ENCODE results near the gene BAMBI.

The BAMBI gene

DNA sequence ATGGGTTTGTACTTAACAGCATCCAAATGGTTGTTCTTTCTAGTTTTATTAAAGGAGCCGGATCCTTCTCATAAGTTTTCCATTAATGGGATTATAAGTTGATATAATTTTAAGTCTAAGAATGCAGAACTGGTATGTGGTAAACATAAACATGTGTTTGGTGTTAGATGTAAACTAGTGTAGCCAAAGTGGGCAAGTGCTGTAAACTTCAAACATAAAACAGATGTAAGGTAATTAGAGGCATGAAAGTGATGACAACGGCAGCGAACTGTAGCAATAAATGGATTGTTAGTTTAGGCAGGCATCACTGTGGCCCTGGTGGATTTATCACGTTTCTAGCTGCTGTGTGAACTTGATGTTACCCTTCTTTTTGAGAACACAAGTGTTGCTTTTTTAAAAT is 37.9 kb downstream of the BAMBI start:
- H3K4me3 ChIP-seq (ENCODE audit: low read length) = no peak overlapping the region
- TF ChIP-seq, protein P1, sequence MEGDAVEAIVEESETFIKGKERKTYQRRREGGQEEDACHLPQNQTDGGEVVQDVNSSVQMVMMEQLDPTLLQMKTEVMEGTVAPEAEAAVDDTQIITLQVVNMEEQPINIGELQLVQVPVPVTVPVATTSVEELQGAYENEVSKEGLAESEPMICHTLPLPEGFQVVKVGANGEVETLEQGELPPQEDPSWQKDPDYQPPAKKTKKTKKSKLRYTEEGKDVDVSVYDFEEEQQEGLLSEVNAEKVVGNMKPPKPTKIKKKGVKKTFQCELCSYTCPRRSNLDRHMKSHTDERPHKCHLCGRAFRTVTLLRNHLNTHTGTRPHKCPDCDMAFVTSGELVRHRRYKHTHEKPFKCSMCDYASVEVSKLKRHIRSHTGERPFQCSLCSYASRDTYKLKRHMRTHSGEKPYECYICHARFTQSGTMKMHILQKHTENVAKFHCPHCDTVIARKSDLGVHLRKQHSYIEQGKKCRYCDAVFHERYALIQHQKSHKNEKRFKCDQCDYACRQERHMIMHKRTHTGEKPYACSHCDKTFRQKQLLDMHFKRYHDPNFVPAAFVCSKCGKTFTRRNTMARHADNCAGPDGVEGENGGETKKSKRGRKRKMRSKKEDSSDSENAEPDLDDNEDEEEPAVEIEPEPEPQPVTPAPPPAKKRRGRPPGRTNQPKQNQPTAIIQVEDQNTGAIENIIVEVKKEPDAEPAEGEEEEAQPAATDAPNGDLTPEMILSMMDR (IDR thresholded peaks at IDR 0.05; ENCODE audit: insufficient read depth, low read depth, low read length, missing control alignments) = no peak
- no peak for DNase-seq (ENCODE audit: low read depth)

DNA sequence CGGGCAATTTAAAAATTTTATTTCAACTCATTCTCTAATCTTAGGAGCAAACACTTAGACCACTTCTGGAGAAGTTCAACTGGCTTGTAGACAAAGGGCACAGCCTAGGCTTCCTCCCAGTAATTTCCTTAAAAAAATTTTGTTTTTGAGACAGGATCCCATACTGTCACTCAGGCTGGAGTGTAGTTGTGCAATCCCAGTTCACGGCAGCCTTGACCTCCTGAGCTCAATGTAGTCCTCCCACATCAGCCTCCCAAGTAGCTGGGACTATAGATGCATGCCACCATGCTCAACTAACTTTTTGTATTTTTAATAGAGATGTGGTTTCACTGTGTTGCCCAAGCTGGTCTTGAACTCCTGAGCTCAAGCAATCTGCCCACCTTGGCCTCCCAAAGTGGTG is 38.4 kb downstream of the BAMBI start:
- TF ChIP-seq, protein P1 (IDR thresholded peaks at IDR 0.05; ENCODE audit: insufficient read depth, low read depth, low read length, missing control alignments) = no peak
- DNase-seq (ENCODE audit: low read depth) = no peak
- no peak overlapping the region for H3K4me3 ChIP-seq (ENCODE audit: low read length)

DNA sequence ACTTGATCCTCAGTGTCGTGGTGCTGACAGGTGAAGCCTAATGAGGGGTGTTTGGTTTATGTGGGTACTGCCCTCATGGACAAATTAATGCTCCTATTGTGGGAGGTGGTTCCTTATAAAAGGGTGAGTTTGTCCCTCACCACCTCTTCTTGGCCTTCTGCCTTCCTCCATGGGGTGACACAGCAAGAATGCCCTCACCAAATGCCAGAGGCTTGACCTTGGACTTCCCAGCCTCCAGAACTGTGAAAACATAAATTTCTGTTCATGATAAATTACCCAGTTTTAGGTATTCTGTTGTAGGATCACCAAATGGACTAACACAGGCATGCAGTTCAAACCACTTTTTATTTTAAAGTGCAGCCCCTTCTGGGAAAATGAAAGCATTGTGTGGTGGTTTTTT is 39.4 kb downstream of the BAMBI start:
- TF ChIP-seq, protein P1 (IDR thresholded peaks at IDR 0.05; ENCODE audit: insufficient read depth, low read depth, low read length, missing control alignments) = no peak
- no peak for DNase-seq (ENCODE audit: low read depth)
- no peak overlapping the region for H3K4me3 ChIP-seq (ENCODE audit: low read length)

DNA sequence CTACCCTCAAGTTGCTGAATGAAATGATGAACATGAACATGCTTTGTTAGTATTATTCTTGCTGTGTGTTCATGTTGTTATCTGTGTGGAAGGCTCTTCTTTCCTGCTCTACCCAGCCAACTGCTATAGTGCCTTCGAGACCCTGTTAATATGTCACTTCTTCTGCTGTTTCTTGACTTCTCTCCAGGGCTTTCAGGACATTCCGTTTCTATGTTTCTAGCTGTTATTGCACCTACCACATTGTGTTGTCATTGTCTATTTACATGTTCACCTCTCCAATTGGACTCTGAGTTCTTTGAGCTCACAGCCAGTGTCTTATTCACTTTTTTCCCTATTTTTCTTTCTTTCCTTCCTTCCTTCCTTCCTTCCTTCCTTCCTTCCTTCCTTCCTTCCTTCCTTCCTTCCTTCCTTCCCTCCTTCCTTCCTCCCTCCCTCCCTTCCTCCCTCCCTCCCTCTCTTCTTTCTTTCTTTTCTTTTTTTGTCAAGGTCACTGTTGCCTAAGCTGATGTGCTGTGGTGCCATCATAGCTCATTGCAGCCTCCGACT is 40.4 kb downstream of the BAMBI start:
- no peak for DNase-seq (ENCODE audit: low read depth)
- no peak overlapping the region for H3K4me3 ChIP-seq (ENCODE audit: low read length)
- TF ChIP-seq, protein P1 (IDR thresholded peaks at IDR 0.05; ENCODE audit: insufficient read depth, low read depth, low read length, missing control alignments) = no peak

DNA sequence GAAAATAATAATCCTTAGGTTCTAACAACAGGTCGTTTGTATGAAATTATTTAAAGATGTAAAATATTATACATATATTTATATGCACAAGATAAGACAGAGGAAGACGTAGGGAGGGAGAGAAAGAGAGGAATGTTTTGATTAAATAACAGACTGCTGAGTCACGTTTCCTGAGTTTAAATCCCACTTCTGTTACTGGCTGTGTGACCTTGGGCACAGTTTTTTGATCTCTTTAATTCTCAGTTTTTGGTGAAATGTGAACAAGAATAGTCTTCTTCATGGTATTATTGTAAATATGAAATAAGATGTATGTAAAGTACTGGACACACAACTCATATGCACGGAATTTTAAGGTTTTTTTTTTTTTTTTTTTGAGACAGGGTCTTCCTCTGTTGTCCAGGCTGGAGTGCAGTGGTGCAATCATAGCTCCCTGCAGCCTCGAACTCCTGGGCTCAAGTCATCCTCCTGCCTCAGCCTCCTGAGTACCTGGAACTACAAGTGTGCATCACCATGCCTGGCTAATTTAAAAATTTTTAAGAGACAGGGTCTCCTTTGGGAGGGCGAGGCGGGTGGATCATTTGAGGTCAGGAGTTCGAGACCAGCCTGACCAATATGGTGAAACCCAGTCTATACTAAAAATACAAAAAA is 42.6 kb downstream of the BAMBI start:
- no peak overlapping the region for H3K4me3 ChIP-seq (ENCODE audit: low read length)
- DNase-seq (ENCODE audit: low read depth) = peak; percentile 17
- TF ChIP-seq, protein P1 (IDR thresholded peaks at IDR 0.05; ENCODE audit: insufficient read depth, low read depth, low read length, missing control alignments) = no peak

DNA sequence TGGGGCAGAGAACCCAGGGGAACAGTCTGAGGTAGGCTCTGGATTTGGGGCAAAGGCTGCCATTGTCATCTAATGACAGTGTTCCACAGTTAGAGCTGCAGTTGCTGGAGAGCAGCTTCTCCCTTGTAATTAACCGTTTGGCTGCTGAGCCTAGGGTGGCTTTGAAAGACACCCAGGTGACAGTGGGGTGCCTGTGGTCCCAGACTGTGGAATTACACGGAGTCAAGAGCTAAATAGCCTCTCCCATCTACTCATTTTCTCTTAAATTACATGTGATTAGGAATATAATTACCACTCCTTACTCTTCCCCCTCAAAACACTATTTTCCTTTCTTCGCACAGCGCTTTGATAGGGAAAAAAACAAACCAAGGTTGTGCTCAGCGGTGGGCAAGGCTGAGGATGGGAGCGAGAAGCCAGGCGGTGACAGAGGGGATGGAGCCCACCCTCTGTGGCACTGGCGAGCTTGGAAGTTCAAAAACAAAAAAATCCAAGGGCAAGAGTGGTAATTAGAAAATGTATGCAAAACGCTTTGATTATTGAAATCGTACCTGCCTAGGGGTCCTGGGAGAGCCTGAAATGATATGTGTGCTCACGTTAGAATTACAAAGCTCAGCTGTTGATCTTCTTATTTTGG is 44.1 kb downstream of the BAMBI start:
- TF ChIP-seq, protein P1 (IDR thresholded peaks at IDR 0.05; ENCODE audit: insufficient read depth, low read depth, low read length, missing control alignments) = no peak
- no peak for DNase-seq (ENCODE audit: low read depth)
- no peak overlapping the region for H3K4me3 ChIP-seq (ENCODE audit: low read length)
